H1 (cell line): ENCODE measurements around the gene ARHGDIG. TPM values are rescaled to one million over a fixed set of nuclear protein-coding genes. Genes with fewer than 3 reads are reported as not detected.

ENCODE experiments used
- CTCF ChIA-PET: fragments of 300-600 bp; sonication (Branson Sonifier 250); formaldehyde crosslinking; loops from one replicate; lab custom pipeline; 2021; ENCODE audit not compliant: partially characterized antibody; lab: Charles Lee
- POLR2A ChIA-PET: fragments of 300-600 bp; sonication (Branson Sonifier 250); formaldehyde crosslinking; loops from one replicate; lab custom pipeline; 2021; ENCODE audit warnings: inconsistent platforms; ENCODE audit not compliant: partially characterized antibody; lab: Charles Lee
- DNase-seq, 2 experiments: peaks; one replicate each; pipeline versions ENCODE4 v3.0.0 to v3.0.0-alpha.2; 2010 to 2022; ENCODE audit warnings: low spot score in 2 of 2, low read depth in 1 of 2, mixed read lengths in 1 of 2
- FAIRE-seq: peaks from 2 replicates; lab custom pipeline; 2011; peaks lifted over from hg19 to GRCh38; lab: Jason Lieb, UNC
- H2AFZ ChIP-seq: 2 replicates; pipeline ENCODE4 v1.8.1; 2012; ENCODE audit warnings: low read length, inconsistent platforms
- H2AK5ac ChIP-seq: 2 replicates; pipeline ENCODE4 v1.6.1; 2013; ENCODE audit warnings: low read depth, low read length
- H2BK120ac ChIP-seq: replicated peaks from 2 replicates; pipeline ENCODE3; 2013; ENCODE audit warnings: low read depth, low read length, inconsistent platforms
- H2BK12ac ChIP-seq: 2 replicates; pipeline ENCODE4 v1.6.1; 2013; ENCODE audit warnings: low read depth, low read length
- H2BK15ac ChIP-seq: 2 replicates; pipeline ENCODE4 v1.6.1; 2013; ENCODE audit warnings: low read length
- H2BK20ac ChIP-seq: 2 replicates; pipeline ENCODE4 v1.6.1; 2013; ENCODE audit warnings: low read length
- H2BK5ac ChIP-seq: 2 replicates; pipeline ENCODE4 v1.6.1; 2013; ENCODE audit warnings: low read depth, low read length
- H3K14ac ChIP-seq: 2 replicates; pipeline ENCODE4 v1.6.1; 2013; ENCODE audit warnings: inconsistent platforms; ENCODE audit not compliant: insufficient read length
- H3K18ac ChIP-seq: 2 replicates; pipeline ENCODE4 v1.6.1; 2013; ENCODE audit warnings: low read length; ENCODE audit errors: extremely low read depth
- H3K23ac ChIP-seq: 2 replicates; pipeline ENCODE4 v1.6.1; 2013; ENCODE audit warnings: inconsistent platforms; ENCODE audit not compliant: insufficient read length
- H3K23me2 ChIP-seq: 2 replicates; pipeline ENCODE4 v1.6.1; 2013; ENCODE audit warnings: low read depth, low read length
- H3K27ac ChIP-seq: 2 replicates; pipeline ENCODE4 v1.6.1; 2011; ENCODE audit warnings: low read depth, low read length, inconsistent platforms
- H3K27me3 ChIP-seq, 4 experiments: replicated peaks in 1 of 4; 1 replicate in 1 of 4; 2 replicates in 3 of 4; pipeline versions ENCODE4 v1.6.1 to v1.8.1; 2011 to 2013; ENCODE audit warnings: low read length in 3 of 4, mild to moderate bottlenecking in 3 of 4, inconsistent platforms in 2 of 4, mixed read lengths in 2 of 4, moderate library complexity in 1 of 4; ENCODE audit not compliant: control insufficient read depth in 3 of 4, insufficient read depth in 3 of 4; ENCODE audit errors: extremely low read depth in 1 of 4
- H3K36me3 ChIP-seq, 4 experiments: 2 replicates each; pipeline versions ENCODE4 v1.6.1 to v1.8.1; 2011 to 2013; ENCODE audit warnings: mild to moderate bottlenecking in 4 of 4, low read length in 3 of 4, moderate library complexity in 2 of 4, control low read depth in 1 of 4, inconsistent platforms in 1 of 4; ENCODE audit not compliant: insufficient read depth in 4 of 4, control insufficient read depth in 2 of 4
- H3K4ac ChIP-seq: replicated peaks from 2 replicates; pipeline ENCODE3; 2013; ENCODE audit warnings: low read length, low read depth, mixed read lengths, inconsistent platforms; ENCODE audit not compliant: insufficient read length
- H3K4me1 ChIP-seq, 4 experiments: replicated peaks in 1 of 4; 1 replicate in 1 of 4; 2 replicates in 3 of 4; pipeline versions ENCODE4 v1.6.1 to v1.8.1; 2011 to 2013; ENCODE audit warnings: low read length in 3 of 4, inconsistent platforms in 2 of 4, mixed read lengths in 1 of 4; ENCODE audit not compliant: insufficient read depth in 4 of 4, control insufficient read depth in 3 of 4
- H3K4me2 ChIP-seq, 2 experiments: 2 replicates each; pipeline versions ENCODE4 v1.6.1 to v1.8.1; 2011 to 2013; ENCODE audit warnings: low read depth in 2 of 2, low read length in 2 of 2, control low read depth in 1 of 2, inconsistent platforms in 1 of 2, mild to moderate bottlenecking in 1 of 2; ENCODE audit not compliant: insufficient read depth in 1 of 2
- H3K4me3 ChIP-seq, 4 experiments: fragments of 200-600, 300-600 bp in 1 of 4; sonication (generic), shearing (Covaris generic), sonication (Bioruptor Twin) in 1 of 4; 2 replicates each; pipeline versions ENCODE4 v1.5.1 to v1.8.1; 2011 to 2016; ENCODE audit warnings: low read length in 4 of 4, low read depth in 3 of 4, control low read depth in 2 of 4, inconsistent platforms in 2 of 4, mild to moderate bottlenecking in 2 of 4, mixed read lengths in 1 of 4, moderate library complexity in 1 of 4; ENCODE audit not compliant: insufficient read depth in 2 of 4; ENCODE audit errors: extremely low read depth in 1 of 4
- H3K56ac ChIP-seq: replicated peaks from 2 replicates; pipeline ENCODE3; 2013; ENCODE audit warnings: low read depth, mild to moderate bottlenecking, mixed read lengths, low read length, inconsistent platforms; ENCODE audit not compliant: insufficient read length
- H3K79me1 ChIP-seq: 2 replicates; pipeline ENCODE4 v1.6.1; 2013; ENCODE audit warnings: low read depth, low read length, control low read depth
- H3K79me2 ChIP-seq, 2 experiments: 2 replicates each; pipeline versions ENCODE4 v1.6.1 to v1.8.1; 2012 to 2013; ENCODE audit warnings: low read length in 2 of 2, mild to moderate bottlenecking in 2 of 2, inconsistent platforms in 1 of 2; ENCODE audit not compliant: insufficient read depth in 2 of 2, control insufficient read depth in 1 of 2
- H3K9ac ChIP-seq, 4 experiments: replicated peaks in 1 of 4; 1 replicate in 1 of 4; 2 replicates in 3 of 4; pipeline versions ENCODE4 v1.6.1 to v1.8.1; 2011 to 2013; ENCODE audit warnings: low read depth in 3 of 4, low read length in 3 of 4, control low read depth in 2 of 4, mild to moderate bottlenecking in 2 of 4, moderate library complexity in 2 of 4, inconsistent platforms in 1 of 4; ENCODE audit errors: extremely low read depth in 1 of 4
- H3K9me3 ChIP-seq, 2 experiments: 2 replicates each; pipeline versions ENCODE4 v1.6.1 to v1.8.1; 2012 to 2013; ENCODE audit warnings: mild to moderate bottlenecking in 2 of 2, moderate library complexity in 2 of 2, control low read depth in 1 of 2, inconsistent platforms in 1 of 2, low read depth in 1 of 2, low read length in 1 of 2, mixed read lengths in 1 of 2; ENCODE audit not compliant: insufficient read depth in 2 of 2
- H4K20me1 ChIP-seq, 2 experiments: replicated peaks in 1 of 2; 2 replicates each; pipeline versions ENCODE3 to v1.8.1; 2011 to 2013; ENCODE audit warnings: inconsistent platforms in 2 of 2, low read length in 2 of 2, mild to moderate bottlenecking in 1 of 2; ENCODE audit not compliant: insufficient read depth in 2 of 2, control insufficient read depth in 1 of 2
- H4K5ac ChIP-seq: 2 replicates; pipeline ENCODE4 v1.6.1; 2013; ENCODE audit warnings: low read length, low read depth, mixed read lengths, inconsistent platforms; ENCODE audit not compliant: insufficient read length
- H4K8ac ChIP-seq: 2 replicates; pipeline ENCODE4 v1.8.0; 2013; ENCODE audit warnings: mild to moderate bottlenecking, moderate library complexity, low read length, inconsistent platforms; ENCODE audit not compliant: insufficient read depth; ENCODE audit errors: extremely low read depth
- H4K91ac ChIP-seq: replicated peaks from 2 replicates; pipeline ENCODE3; 2013; ENCODE audit warnings: low read length, mixed read lengths, inconsistent platforms; ENCODE audit not compliant: insufficient read length
- ATF2 ChIP-seq: IDR thresholded peaks from 2 replicates; pipeline ENCODE4 v1.6.1; 2012; ENCODE audit warnings: low read length, inconsistent platforms
- EZH2 ChIP-seq: fragments of 200-600 bp; sonication (generic); IDR thresholded peaks from 2 replicates; pipeline ENCODE4 v1.7.1; 2012; ENCODE audit warnings: low read depth, mild to moderate bottlenecking, moderate library complexity, low read length, inconsistent platforms; ENCODE audit not compliant: severe bottlenecking
- KDM4A ChIP-seq: IDR thresholded peaks from one replicate; pipeline ENCODE4 v1.7.1; 2012; ENCODE audit warnings: low read depth, mild to moderate bottlenecking, moderate library complexity, low read length, inconsistent platforms; ENCODE audit not compliant: severe bottlenecking
- POLR2A ChIP-seq, 2 experiments: IDR thresholded peaks; 1 replicate in 1 of 2; 2 replicates in 1 of 2; pipeline ENCODE4 v1.6.1; 2011; ENCODE audit warnings: low read depth in 2 of 2, low read length in 2 of 2, mild to moderate bottlenecking in 2 of 2; ENCODE audit errors: control extremely low read depth in 1 of 2
- RAD21 ChIP-seq, 2 experiments: IDR thresholded peaks in 1 of 2; conservative IDR thresholded peaks in 1 of 2; 2 replicates each; pipeline ENCODE4 v1.6.1; 2011; ENCODE audit warnings: low read depth in 2 of 2, low read length in 2 of 2, improper control_type of control experiment in 1 of 2, inconsistent platforms in 1 of 2, mild to moderate bottlenecking in 1 of 2, moderate library complexity in 1 of 2
- RNF2 ChIP-seq: fragments of 200-900, 300-1000 bp; sonication (generic); IDR thresholded peaks from 2 replicates; pipeline ENCODE4 v1.7.1; 2016; ENCODE audit warnings: borderline replicate concordance, low read depth, mild to moderate bottlenecking, antibody characterized with exemption, low read length; ENCODE audit not compliant: poor library complexity, severe bottlenecking; ENCODE audit errors: missing control alignments
- SIRT6 ChIP-seq: IDR thresholded peaks from one replicate; pipeline ENCODE4 v1.7.1; 2012; ENCODE audit warnings: low read length, inconsistent platforms
- SIX5 ChIP-seq: IDR thresholded peaks from 2 replicates; pipeline ENCODE4 v1.6.1; 2011; ENCODE audit warnings: mild to moderate bottlenecking, low read depth, low read length
- SUZ12 ChIP-seq: fragments of 200-600 bp; sonication (generic); IDR thresholded peaks from 2 replicates; pipeline ENCODE4 v1.6.1; 2012; ENCODE audit warnings: mild to moderate bottlenecking, inconsistent platforms, low read length, moderate library complexity, mixed read lengths
- TCF12 ChIP-seq: IDR thresholded peaks from 2 replicates; pipeline ENCODE4 v1.6.1; 2011; ENCODE audit warnings: low read depth, mild to moderate bottlenecking, low read length
- ZNF274 ChIP-seq: IDR thresholded peaks from 2 replicates; pipeline ENCODE4 v1.7.0; 2012; ENCODE audit warnings: low read length, borderline replicate concordance; ENCODE audit errors: extremely low read depth
- WGBS, 2 experiments: shearing (Covaris generic) in 1 of 2; methylation state at CpG; one replicate each; pipeline versions ENCODE4 v1.1.6 to v1.1.7; 2013 to 2015; ENCODE audit warnings: low lambda C conversion rate in 2 of 2, mixed read lengths in 2 of 2, inconsistent platforms in 1 of 2, low coverage in 1 of 2, missing lambda C conversion rate in 1 of 2; ENCODE audit not compliant: insufficient replicate concordance in 2 of 2, insufficient coverage in 1 of 2, insufficient read length in 1 of 2; ENCODE audit errors: extremely low coverage in 1 of 2, missing lambda C conversion rate in 1 of 2; 5-methylcytosine and 5-hydroxymethylcytosine counted together
- polyA plus RNA-seq, 7 experiments: library from polyadenylated mRNA; depleted of rRNA in 3 of 7; stranded (reverse) in 5 of 7; unstranded in 2 of 7; fragments of >200 nt in 5 of 7; fragments of 200-250 nt in 2 of 7; gene quantifications; 1 replicate in 5 of 7; 2 replicates in 1 of 7; 4 replicates in 1 of 7; pipeline versions ENCODE4 v1.2.1 to v1.2.3, GENCODE V29; 2011 to 2013; ENCODE audit warnings: missing spikeins in 2 of 7, mixed read lengths in 2 of 7
- total RNA-seq: library from RNA; stranded (reverse); fragmentation: NEBNext Ultra II Directional; extraction: Animal tissue kit (Norgen Biotek cat#: 25700); gene quantifications from 2 replicates; pipeline ENCODE4 v1.2.1, GENCODE V29; 2021

The ARHGDIG gene
- total and polyA plus RNA-seq, 2 of the 8 experiments (the other 6 are each of a cell fraction or from before 2014, with no cell fraction given) = 1.2 to 2.9 TPM

DNA sequence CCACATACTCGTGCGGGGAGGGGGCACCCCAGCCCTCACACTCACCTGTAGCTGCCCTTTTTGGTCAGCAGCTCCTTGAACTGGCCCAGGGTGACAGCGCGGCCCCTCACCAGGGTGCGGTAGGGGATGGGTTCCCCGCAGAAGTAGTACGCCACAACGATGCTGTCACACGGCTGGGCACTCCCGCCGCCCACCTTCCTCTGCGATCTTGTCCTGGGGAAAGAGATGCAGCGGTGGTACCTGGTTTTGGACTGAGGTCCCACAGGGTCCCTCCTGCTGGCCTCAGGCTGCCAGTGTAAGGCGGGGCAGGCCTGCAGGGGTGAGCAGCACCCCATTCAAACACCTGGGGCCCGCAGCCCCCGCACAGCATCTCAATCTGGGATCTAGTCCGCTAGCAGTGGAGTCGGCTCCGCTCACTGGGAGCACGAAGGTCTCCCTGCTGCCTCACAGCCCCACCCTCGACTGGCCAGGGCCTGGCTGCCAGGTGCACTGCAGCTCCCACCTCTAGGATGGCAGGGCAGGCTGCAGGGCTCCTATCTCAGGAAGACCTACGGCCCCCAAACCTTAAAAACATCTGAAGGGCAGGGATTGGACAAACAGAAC is 9.1 kb downstream of the ARHGDIG start:
- no peak overlapping the region for H2BK12ac ChIP-seq
- ChIA-PET CTCF (no interaction called here), POLR2A (interaction anchor here (0.5 kb wide), 1 partner anchor 106 kb away, joined by 3 read pairs; no protein-coding TSS in a partner anchor)
- H4K8ac ChIP-seq = no peak overlapping the region; the same call in 1 of the 2 replicates
- no peak overlapping the region for H3K27ac ChIP-seq
- H3K4me2 ChIP-seq = no peak overlapping the region
- H3K4ac ChIP-seq = no peak overlapping the region
- peaks cover 0 to 5% of the 10 kb centered on the region in 2 experiments; a peak in 1 of 4 replicates for H3K9me3 ChIP-seq
- H2AK5ac ChIP-seq = no peak overlapping the region
- H4K20me1 ChIP-seq = peaks cover 0 to 6% of the 10 kb centered on the region in 2 experiments
- H3K23me2 ChIP-seq = no peaks in the 10 kb centered on the region
- H2BK20ac ChIP-seq = no peak overlapping the region
- no peaks in the 10 kb centered on the region; the same call in 1 of the 2 replicates for H3K79me1 ChIP-seq
- H2BK15ac ChIP-seq = no peak overlapping the region
- no peak overlapping the region for H4K91ac ChIP-seq
- no peak for DNase-seq
- H3K27me3 ChIP-seq = no peaks in the 10 kb centered on the region
- no peak overlapping the region for H2BK5ac ChIP-seq
- H3K23ac ChIP-seq = no peak overlapping the region
- peaks cover 7 to 24% (median 8%) of the 10 kb centered on the region in 4 experiments; a peak in 6 of 8 replicates for H3K36me3 ChIP-seq
- no peaks in the 10 kb centered on the region for H3K4me1 ChIP-seq
- H3K18ac ChIP-seq = no peak overlapping the region
- WGBS, 2 experiments = 97% methylated on average over 22 of the region's 22 CpGs; no CpG with 5 or more reads in 1 of the 2 experiments
- no peak overlapping the region for H2AFZ ChIP-seq
- no peak for FAIRE-seq
- no peak overlapping the region for H3K56ac ChIP-seq
- no peak overlapping the region for H4K5ac ChIP-seq
- no peaks in the 10 kb centered on the region for H3K79me2 ChIP-seq
- H3K4me3 ChIP-seq = no peak overlapping the region
- no peak overlapping the region for H2BK120ac ChIP-seq
- H3K14ac ChIP-seq = no peak overlapping the region
- no peak overlapping the region for H3K9ac ChIP-seq
- TF ChIP-seq ZNF274 (no peak), KDM4A (no peak), SIX5 (no peak), ATF2 (no peak), EZH2 (no peak), RAD21 (IDR thresholded peaks at IDR 0.05 in 1 of 2, conservative IDR thresholded peaks at IDR 0.05 in 1 of 2; ENCODE audit: low read depth in 2 of 2, low read length in 2 of 2) (no peak), SUZ12 (no peak), SIRT6 (no peak), RNF2 (no peak), POLR2A (IDR thresholded peaks at IDR 0.05; ENCODE audit: control extremely low read depth in 1 of 2, low read depth in 2 of 2, low read length in 2 of 2) (no peak), TCF12 (no peak)
